T-helper 1 cell treated with Interleukin-12 subunit alpha and Interleukin-12 subunit beta and Interleukin-4 antibody, amounts not matched to agents 30 μg/mL and 1 μg/mL, for 36 hours (primary cell): ENCODE data around the gene LRRC26.
A peak's percentile ranks its signal among the peaks of the same experiment; 100 is the strongest.

ENCODE experiments used
- H3K27ac Mint-ChIP-seq: one replicate; pipeline ENCODE4 v1.8.0; 2021; ENCODE audit warnings: mild to moderate bottlenecking, mixed read lengths
- H3K27me3 Mint-ChIP-seq: one replicate; pipeline ENCODE4 v1.8.0; 2021; ENCODE audit warnings: low read depth, mixed read lengths
- H3K36me3 Mint-ChIP-seq: one replicate; pipeline ENCODE4 v1.8.0; 2021; ENCODE audit warnings: low read depth, mixed read lengths
- H3K4me1 Mint-ChIP-seq: one replicate; pipeline ENCODE4 v1.8.0; 2021; ENCODE audit warnings: low read depth, mixed read lengths
- H3K4me3 Mint-ChIP-seq: one replicate; pipeline ENCODE4 v1.8.0; 2021; ENCODE audit warnings: mild to moderate bottlenecking, moderate library complexity, mixed read lengths
- H3K9me3 Mint-ChIP-seq: one replicate; pipeline ENCODE4 v1.8.0; 2021; ENCODE audit warnings: mixed read lengths

LRRC26 gene

GRCh38 chr9:137191691-137192447 is 22.0 kb upstream of the LRRC26 start:
- peaks cover 14% of the 10 kb centered on the region for H3K4me1 Mint-ChIP-seq
- no peak overlapping the region for H3K27ac Mint-ChIP-seq
- H3K27me3 Mint-ChIP-seq, result no peaks in the 10 kb centered on the region

GRCh38 chr9:137191245-137191644 is 21.4 kb upstream of the LRRC26 start:
- Mint-ChIP-seq H3K9me3 (no peaks in the 10 kb centered on the region), H3K4me1 (peaks cover 16% of the 10 kb centered on the region), H3K4me3 (peak overlapping the region; percentile 66), H3K27me3 (no peaks in the 10 kb centered on the region), H3K27ac (no peak overlapping the region), H3K36me3 (peaks cover 9% of the 10 kb centered on the region)

More at GRCh38 chr9:137191691-137192447, 22.0 kb upstream of the LRRC26 start:
- Mint-ChIP-seq H3K9me3 (no peaks in the 10 kb centered on the region), H3K36me3 (peaks cover 9% of the 10 kb centered on the region), H3K4me3 (no peak overlapping the region)

- H3K4me3 Mint-ChIP-seq, result peak overlapping the region; percentile 66
- H3K36me3 Mint-ChIP-seq, result peaks cover 9% of the 10 kb centered on the region
- H3K9me3 Mint-ChIP-seq, result no peaks in the 10 kb centered on the region
- peak overlapping the region; percentile 45 for H3K27ac Mint-ChIP-seq
- H3K4me1 Mint-ChIP-seq, result peaks cover 16% of the 10 kb centered on the region
- H3K27me3 Mint-ChIP-seq, result no peaks in the 10 kb centered on the region
Observed at GRCh38 chr9:137190315-137190856, 20.5 kb upstream of the LRRC26 start.

GRCh38 chr9:137189297-137190295 is 19.7 kb upstream of the LRRC26 start:
- Mint-ChIP-seq H3K27ac (peak overlapping the region; percentile 91), H3K27me3 (no peaks in the 10 kb centered on the region), H3K36me3 (peaks cover 9% of the 10 kb centered on the region), H3K9me3 (no peaks in the 10 kb centered on the region), H3K4me3 (peak overlapping the region; percentile 94), H3K4me1 (peaks cover 16% of the 10 kb centered on the region)

GRCh38 chr9:137188490-137189296 is 18.8 kb upstream of the LRRC26 start, which contains the start of the genes ANAPC2 and SSNA1:
Gene ANAPC2 (minus strand): TSS chr9:137188560. CDS start chr9:137188532, 28 bp downstream.
Gene SSNA1 (plus strand): TSS chr9:137188676. CDS start chr9:137188727, 51 bp downstream.
- H3K36me3 Mint-ChIP-seq, result peaks cover 13% of the 10 kb centered on the region
- H3K9me3 Mint-ChIP-seq, result no peaks in the 10 kb centered on the region
- H3K4me3 Mint-ChIP-seq, result peak within 1 kb of the TSS; percentile 94
- H3K4me1 Mint-ChIP-seq, result peaks cover 20% of the 10 kb centered on the region
- peak within 1 kb of the TSS; percentile 91 for H3K27ac Mint-ChIP-seq
- H3K27me3 Mint-ChIP-seq, result no peaks in the 10 kb centered on the region

- H3K27me3 Mint-ChIP-seq, result no peaks in the 10 kb centered on the region
- H3K36me3 Mint-ChIP-seq, result peaks cover 13% of the 10 kb centered on the region
- H3K27ac Mint-ChIP-seq, result peak overlapping the region; percentile 89
- H3K4me1 Mint-ChIP-seq, result peaks cover 20% of the 10 kb centered on the region
- peak overlapping the region; percentile 92 for H3K4me3 Mint-ChIP-seq
- no peaks in the 10 kb centered on the region for H3K9me3 Mint-ChIP-seq
Observed at GRCh38 chr9:137188086-137188489, 18.2 kb upstream of the LRRC26 start.

- Mint-ChIP-seq H3K4me3 (peak overlapping the region; percentile 92), H3K36me3 (peaks cover 13% of the 10 kb centered on the region), H3K27ac (peak overlapping the region; percentile 89), H3K4me1 (peaks cover 20% of the 10 kb centered on the region), H3K9me3 (no peaks in the 10 kb centered on the region), H3K27me3 (no peaks in the 10 kb centered on the region)
Observed at GRCh38 chr9:137187386-137187785, 17.5 kb upstream of the LRRC26 start.

- Mint-ChIP-seq H3K4me1 (peaks cover 20% of the 10 kb centered on the region), H3K27ac (no peak overlapping the region), H3K27me3 (no peaks in the 10 kb centered on the region), H3K36me3 (peaks cover 16% of the 10 kb centered on the region), H3K4me3 (peak overlapping the region; percentile 92), H3K9me3 (no peaks in the 10 kb centered on the region)
Observed at GRCh38 chr9:137186385-137186784, 16.5 kb upstream of the LRRC26 start.

GRCh38 chr9:137185921-137186320 is 16.1 kb upstream of the LRRC26 start:
- Mint-ChIP-seq H3K27ac (no peak overlapping the region), H3K36me3 (peaks cover 13% of the 10 kb centered on the region), H3K4me1 (peaks cover 20% of the 10 kb centered on the region), H3K9me3 (no peaks in the 10 kb centered on the region), H3K27me3 (no peaks in the 10 kb centered on the region), H3K4me3 (no peak overlapping the region)

GRCh38 chr9:137184881-137185660 is 15.2 kb upstream of the LRRC26 start:
- Mint-ChIP-seq H3K27ac (no peak overlapping the region), H3K4me1 (peaks cover 20% of the 10 kb centered on the region), H3K27me3 (no peaks in the 10 kb centered on the region), H3K4me3 (no peak overlapping the region), H3K36me3 (peaks cover 10% of the 10 kb centered on the region), H3K9me3 (no peaks in the 10 kb centered on the region)

GRCh38 chr9:137183980-137184595 is 14.2 kb upstream of the LRRC26 start:
- no peaks in the 10 kb centered on the region for H3K27me3 Mint-ChIP-seq
- peak overlapping the region; percentile 49 for H3K27ac Mint-ChIP-seq
- H3K4me3 Mint-ChIP-seq, result no peak overlapping the region
- peaks cover 9% of the 10 kb centered on the region for H3K36me3 Mint-ChIP-seq
- no peaks in the 10 kb centered on the region for H3K9me3 Mint-ChIP-seq
- H3K4me1 Mint-ChIP-seq, result peaks cover 15% of the 10 kb centered on the region

GRCh38 chr9:137182836-137183235 is 13.0 kb upstream of the LRRC26 start:
- Mint-ChIP-seq H3K27ac (no peak overlapping the region), H3K9me3 (no peaks in the 10 kb centered on the region), H3K4me1 (peaks cover 13% of the 10 kb centered on the region), H3K36me3 (peaks cover 7% of the 10 kb centered on the region), H3K4me3 (no peak overlapping the region), H3K27me3 (no peaks in the 10 kb centered on the region)

GRCh38 chr9:137181680-137182079 is 11.8 kb upstream of the LRRC26 start:
- Mint-ChIP-seq H3K4me3 (no peak overlapping the region), H3K4me1 (peaks cover 4% of the 10 kb centered on the region), H3K27me3 (no peaks in the 10 kb centered on the region), H3K27ac (no peak overlapping the region), H3K36me3 (peaks cover 9% of the 10 kb centered on the region), H3K9me3 (no peaks in the 10 kb centered on the region)
